ENCODE results near the gene SPTBN4.

- TF ChIP-seq EP300 (IDR thresholded peaks at IDR 0.05): no peak
- no peak for TF ChIP-seq POLR2A (IDR thresholded peaks at IDR 0.05)
These were observed 2.2 kb downstream of the SPTBN4 start for GRCh38 chr19:40469011-40469410.

Data from gastroesophageal sphincter (tissue), 2 donors.